Endothelial cell of umbilical vein (primary cell): ENCODE measurements around the gene TMEM54.

Experiments used
- CTCF ChIP-seq, 2 donors: IDR thresholded peaks; 1 replicate in 1 of 2; 2 replicates in 1 of 2; pipeline ENCODE4 v1.5.1; 2011; ENCODE audit warnings: low read length in 2 of 2, mild to moderate bottlenecking in 2 of 2, moderate library complexity in 2 of 2, control low read depth in 1 of 2, inconsistent platforms in 1 of 2, low read depth in 1 of 2; ENCODE audit not compliant: insufficient read depth in 1 of 2; ENCODE audit errors: extremely low read depth in 1 of 2
- EZH2 ChIP-seq: IDR thresholded peaks from 2 replicates; pipeline ENCODE4 v1.6.1; 2012; ENCODE audit warnings: borderline replicate concordance, low read depth, mild to moderate bottlenecking, moderate library complexity, low read length, inconsistent platforms; ENCODE audit not compliant: severe bottlenecking
- GATA2 ChIP-seq: IDR thresholded peaks from 2 replicates; pipeline ENCODE4 v1.7.0; 2011; ENCODE audit warnings: low read depth, mild to moderate bottlenecking, moderate library complexity, mixed read lengths, low read length; ENCODE audit not compliant: insufficient read length, insufficient read depth
- POLR2A ChIP-seq: IDR thresholded peaks from 2 replicates; pipeline ENCODE4 v1.6.1; 2012; ENCODE audit warnings: low read depth, mild to moderate bottlenecking, control low read depth, low read length
- POLR2AphosphoS5 ChIP-seq: IDR thresholded peaks from 2 replicates; pipeline ENCODE4 v1.6.1; 2012; ENCODE audit warnings: low read depth, mild to moderate bottlenecking, control low read depth, low read length, moderate library complexity; ENCODE audit not compliant: insufficient read depth
- TF ChIP-seq, protein P1 (sequence below): IDR thresholded peaks from 2 replicates; pipeline ENCODE4 v1.6.1; 2011; ENCODE audit not compliant: insufficient read depth, insufficient read length

GRCh38 chr1:32928715-32929114, 27.5 kb upstream of the TMEM54 start:
- TF ChIP-seq CTCF (IDR thresholded peaks at IDR 0.05; ENCODE audit: extremely low read depth in 1 of 2, insufficient read depth in 1 of 2, low read depth in 1 of 2, low read length in 2 of 2), result no peak
- TF ChIP-seq GATA2, result no peak
- TF ChIP-seq POLR2AphosphoS5, result no peak
- no peak for TF ChIP-seq EZH2
- TF ChIP-seq, protein P1, sequence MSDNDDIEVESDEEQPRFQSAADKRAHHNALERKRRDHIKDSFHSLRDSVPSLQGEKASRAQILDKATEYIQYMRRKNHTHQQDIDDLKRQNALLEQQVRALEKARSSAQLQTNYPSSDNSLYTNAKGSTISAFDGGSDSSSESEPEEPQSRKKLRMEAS, result no peak
- no peak for TF ChIP-seq POLR2A
